Spleen (tissue), 7 donors: ENCODE measurements around the gene SPIRE1.

Experiments used
- POLR2AphosphoS5 ChIP-seq, 3 donors: sonication (generic); formaldehyde crosslinking; IDR thresholded peaks; one replicate each; pipeline ENCODE4 v1.5.1; 2017; ENCODE audit warnings: antibody characterized with exemption in 3 of 3
- TF ChIP-seq, protein P1 (sequence below), 11 experiments: fragments of 200-600 bp in 7 of 11; fragments of 450-650 bp in 4 of 11; sonication (generic) in 4 of 11; IDR thresholded peaks in 8 of 11; conservative IDR thresholded peaks in 3 of 11; 1 replicate in 7 of 11; 2 replicates in 4 of 11; pipeline versions ENCODE4 v1.4.0 to v1.8.0; 2016 to 2021; ENCODE audit warnings: antibody characterized with exemption in 11 of 11, inconsistent platforms in 4 of 11, mild to moderate bottlenecking in 1 of 11
- donor health status: DM: no; HTN: no; CAD: no; lungs with moderate emphysema.
- donor health status: DM: no; HTN: no; CAD: no.
- donor health status: DM: no; HTN: no; CAD: no.

- TF ChIP-seq, protein P1, sequence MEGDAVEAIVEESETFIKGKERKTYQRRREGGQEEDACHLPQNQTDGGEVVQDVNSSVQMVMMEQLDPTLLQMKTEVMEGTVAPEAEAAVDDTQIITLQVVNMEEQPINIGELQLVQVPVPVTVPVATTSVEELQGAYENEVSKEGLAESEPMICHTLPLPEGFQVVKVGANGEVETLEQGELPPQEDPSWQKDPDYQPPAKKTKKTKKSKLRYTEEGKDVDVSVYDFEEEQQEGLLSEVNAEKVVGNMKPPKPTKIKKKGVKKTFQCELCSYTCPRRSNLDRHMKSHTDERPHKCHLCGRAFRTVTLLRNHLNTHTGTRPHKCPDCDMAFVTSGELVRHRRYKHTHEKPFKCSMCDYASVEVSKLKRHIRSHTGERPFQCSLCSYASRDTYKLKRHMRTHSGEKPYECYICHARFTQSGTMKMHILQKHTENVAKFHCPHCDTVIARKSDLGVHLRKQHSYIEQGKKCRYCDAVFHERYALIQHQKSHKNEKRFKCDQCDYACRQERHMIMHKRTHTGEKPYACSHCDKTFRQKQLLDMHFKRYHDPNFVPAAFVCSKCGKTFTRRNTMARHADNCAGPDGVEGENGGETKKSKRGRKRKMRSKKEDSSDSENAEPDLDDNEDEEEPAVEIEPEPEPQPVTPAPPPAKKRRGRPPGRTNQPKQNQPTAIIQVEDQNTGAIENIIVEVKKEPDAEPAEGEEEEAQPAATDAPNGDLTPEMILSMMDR (IDR thresholded peaks at IDR 0.05 in 8 of 11, conservative IDR thresholded peaks at IDR 0.05 in 3 of 11): no peak
- no peak for TF ChIP-seq POLR2AphosphoS5 (IDR thresholded peaks at IDR 0.05)
These were observed 214.4 kb downstream of the SPIRE1 start for GRCh38 chr18:12443551-12443950.
